Activated CD8-positive, alpha-beta T cell treated with anti-CD3 and anti-CD28 coated beads, Interleukin-2, amount 10 ng/mL, durations not matched to agents 7 days and 5 days (primary cell): Measurements from ENCODE around the gene MOK. TPM values are rescaled to one million over a fixed set of nuclear protein-coding genes. Genes with fewer than 3 reads are reported as not detected.
"Not testable (repeated sequence)": the region's sequence is repeated elsewhere in the genome, so short reads cannot be mapped to it uniquely, and the experiment has no call there.

Experiments
- ATAC-seq: fragments of 150-1000 bp; cut with Tn5 transposase; one replicate; pipeline ENCODE4 v1.10.0; 2021; ENCODE audit warnings: moderate library complexity
- CTCF ChIA-PET: fragments of 350-600 bp; sonication (Branson Sonifier 250); formaldehyde crosslinking; loops from one replicate; lab custom pipeline; 2021; ENCODE audit warnings: antibody characterized with exemption; lab: Charles Lee
- POLR2A ChIA-PET: fragments of 350-600 bp; sonication (Branson Sonifier 250); formaldehyde crosslinking; loops from one replicate; lab custom pipeline; 2021; ENCODE audit warnings: antibody characterized with exemption; lab: Charles Lee
- DNase-seq: peaks from one replicate; pipeline ENCODE4 v3.0.0-alpha.2; 2020
- H3K27ac Mint-ChIP-seq: one replicate; pipeline ENCODE4 v1.8.0; 2021; ENCODE audit warnings: mild to moderate bottlenecking, mixed read lengths
- H3K27me3 Mint-ChIP-seq: one replicate; pipeline ENCODE4 v1.8.0; 2021; ENCODE audit warnings: low read depth, mixed read lengths
- H3K36me3 Mint-ChIP-seq: one replicate; pipeline ENCODE4 v1.8.0; 2021; ENCODE audit warnings: low read depth, mixed read lengths
- H3K4me1 Mint-ChIP-seq: one replicate; pipeline ENCODE4 v1.8.0; 2021; ENCODE audit warnings: low read depth, mixed read lengths
- H3K4me3 Mint-ChIP-seq: one replicate; pipeline ENCODE4 v1.8.0; 2021; ENCODE audit warnings: mild to moderate bottlenecking, mixed read lengths
- H3K9me3 Mint-ChIP-seq: one replicate; pipeline ENCODE4 v1.8.0; 2022; ENCODE audit warnings: mixed read lengths; ENCODE audit not compliant: insufficient read depth
- total RNA-seq, 2 experiments: library from RNA; stranded (reverse); gene quantifications; one replicate each; pipeline ENCODE4 v1.2.3, GENCODE V29; 2021

MOK gene
- total RNA-seq, 2 experiments from 2014 or later, result 3.3 to 4.1 TPM

- ATAC-seq, result no peak
- Mint-ChIP-seq H3K4me1 (peaks cover 6% of the 10 kb centered on the region), H3K4me3 (no peak overlapping the region), H3K27ac (peak overlapping the region; percentile 33), H3K9me3 (no peaks in the 10 kb centered on the region), H3K36me3 (peaks cover 36% of the 10 kb centered on the region), H3K27me3 (no peaks in the 10 kb centered on the region)
- ChIA-PET CTCF (no interaction called here), POLR2A (no interaction called here)
- no peak for DNase-seq
These were observed 33.8 kb upstream of the MOK start for GRCh38 chr14:102338724-102339123.

- POLR2A ChIA-PET, result interaction anchor here (0.6 to 1.3 kb wide), 2 partner anchors 27 to 37 kb away, joined by 3 read pairs; partner anchors contain the start of genes CINP and TECPR2
- H3K4me3 Mint-ChIP-seq, result no peak overlapping the region
- no peak for ATAC-seq
- no peak overlapping the region for H3K27ac Mint-ChIP-seq
- peaks cover 6% of the 10 kb centered on the region for H3K4me1 Mint-ChIP-seq
- no peak for DNase-seq
- CTCF ChIA-PET, result interaction anchor here (1.1 kb wide), 2 partner anchors 21 to 239 kb away, joined by 3 read pairs; no protein-coding TSS in a partner anchor
- H3K36me3 Mint-ChIP-seq, result peaks cover 29% of the 10 kb centered on the region
- H3K27me3 Mint-ChIP-seq, result no peaks in the 10 kb centered on the region
- no peaks in the 10 kb centered on the region for H3K9me3 Mint-ChIP-seq
These were observed 30.2 kb upstream of the MOK start for GRCh38 chr14:102335163-102335562.

- ChIA-PET POLR2A (interaction anchor here (1.3 kb wide), 1 partner anchor 29 kb away, joined by 3 read pairs; the partner anchor contains the start of genes CINP and TECPR2), CTCF (interaction anchor here (0.6 kb wide), 1 partner anchor 186 kb away, joined by 3 read pairs; no protein-coding TSS in a partner anchor)
- H3K4me3 Mint-ChIP-seq, result no peak overlapping the region
- ATAC-seq (peak; percentile 36), DNase-seq (no peak)
- H3K9me3 Mint-ChIP-seq, result no peaks in the 10 kb centered on the region
- no peaks in the 10 kb centered on the region for H3K27me3 Mint-ChIP-seq
- H3K27ac Mint-ChIP-seq, result peak overlapping the region; percentile 20
- peaks cover 29% of the 10 kb centered on the region for H3K36me3 Mint-ChIP-seq
- H3K4me1 Mint-ChIP-seq, result peaks cover 6% of the 10 kb centered on the region
These were observed 29.1 kb upstream of the MOK start for GRCh38 chr14:102333795-102334705.

GRCh38 chr14:102333390-102333789 lies 28.4 kb upstream of the MOK start:
- Mint-ChIP-seq H3K27ac (peak overlapping the region; percentile 20), H3K27me3 (no peaks in the 10 kb centered on the region), H3K9me3 (no peaks in the 10 kb centered on the region), H3K36me3 (peaks cover 26% of the 10 kb centered on the region), H3K4me1 (peaks cover 6% of the 10 kb centered on the region), H3K4me3 (no peak overlapping the region)
- POLR2A ChIA-PET, result no interaction called here
- CTCF ChIA-PET, result interaction anchor here (0.7 kb wide), 1 partner anchor 21 kb away, joined by 3 read pairs; no protein-coding TSS in a partner anchor
- DNase-seq, result no peak
- ATAC-seq, result no peak

GRCh38 chr14:102330806-102331205 lies 25.8 kb upstream of the MOK start:
- no peak overlapping the region for H3K4me3 Mint-ChIP-seq
- no peaks in the 10 kb centered on the region for H3K9me3 Mint-ChIP-seq
- no peak overlapping the region for H3K27ac Mint-ChIP-seq
- CTCF ChIA-PET, result no interaction called here
- H3K27me3 Mint-ChIP-seq, result no peaks in the 10 kb centered on the region
- ATAC-seq (no peak), DNase-seq (no peak)
- POLR2A ChIA-PET, result no interaction called here
- H3K36me3 Mint-ChIP-seq, result peaks cover 21% of the 10 kb centered on the region
- H3K4me1 Mint-ChIP-seq, result peaks cover 5% of the 10 kb centered on the region

- CTCF ChIA-PET, H3K4me3 Mint-ChIP-seq, H3K27me3 Mint-ChIP-seq, H3K9me3 Mint-ChIP-seq, ATAC-seq, H3K4me1 Mint-ChIP-seq, DNase-seq, H3K27ac Mint-ChIP-seq: not testable (repeated sequence)
- peaks cover 17% of the 10 kb centered on the region for H3K36me3 Mint-ChIP-seq
- POLR2A ChIA-PET, result interaction anchor here (0.5 kb wide), 1 partner anchor 672 kb away, joined by 6 read pairs; no protein-coding TSS in a partner anchor
These were observed 24.4 kb upstream of the MOK start for GRCh38 chr14:102329381-102329780.

GRCh38 chr14:102326583-102326982 lies 21.6 kb upstream of the MOK start:
- Mint-ChIP-seq H3K4me3 (no peak overlapping the region), H3K27ac (no peak overlapping the region), H3K4me1 (peaks cover 8% of the 10 kb centered on the region), H3K9me3 (no peaks in the 10 kb centered on the region), H3K27me3 (no peaks in the 10 kb centered on the region), H3K36me3 (peaks cover 6% of the 10 kb centered on the region)
- CTCF ChIA-PET, result interaction anchor here (1.2 kb wide), 1 partner anchor 12 kb away, joined by 3 read pairs; no protein-coding TSS in a partner anchor
- ATAC-seq, result no peak
- POLR2A ChIA-PET, result no interaction called here
- DNase-seq, result no peak

- H3K4me1 Mint-ChIP-seq, result peaks cover 12% of the 10 kb centered on the region
- no peaks in the 10 kb centered on the region for H3K27me3 Mint-ChIP-seq
- POLR2A ChIA-PET, result interaction anchor here (0.6 kb wide), 1 partner anchor 49 kb away, joined by 3 read pairs; no protein-coding TSS in a partner anchor
- DNase-seq (no peak), ATAC-seq (no peak)
- no peaks in the 10 kb centered on the region for H3K9me3 Mint-ChIP-seq
- CTCF ChIA-PET, result interaction anchor here (1.2 kb wide), 1 partner anchor 11 kb away, joined by 3 read pairs; no protein-coding TSS in a partner anchor
- peaks cover 5% of the 10 kb centered on the region for H3K36me3 Mint-ChIP-seq
- no peak overlapping the region for H3K27ac Mint-ChIP-seq
- H3K4me3 Mint-ChIP-seq, result no peak overlapping the region
These were observed 20.9 kb upstream of the MOK start for GRCh38 chr14:102325791-102326345.

GRCh38 chr14:102323102-102323501 lies 18.1 kb upstream of the MOK start:
- H3K4me1 Mint-ChIP-seq, result peaks cover 32% of the 10 kb centered on the region
- CTCF ChIA-PET, result interaction anchor here (0.8 kb wide), 1 partner anchor 62 kb away, joined by 3 read pairs; no protein-coding TSS in a partner anchor
- H3K27ac Mint-ChIP-seq, result no peak overlapping the region
- POLR2A ChIA-PET, result no interaction called here
- peaks cover 5% of the 10 kb centered on the region for H3K36me3 Mint-ChIP-seq
- no peaks in the 10 kb centered on the region for H3K27me3 Mint-ChIP-seq
- DNase-seq (peak; percentile 46), ATAC-seq (no peak)
- H3K4me3 Mint-ChIP-seq, result no peak overlapping the region
- no peaks in the 10 kb centered on the region for H3K9me3 Mint-ChIP-seq

GRCh38 chr14:102321456-102322422 lies 16.8 kb upstream of the MOK start:
- ATAC-seq (no peak), DNase-seq (no peak)
- H3K9me3 Mint-ChIP-seq, result no peaks in the 10 kb centered on the region
- ChIA-PET CTCF (interaction anchor here (1.3 kb wide), 1 partner anchor 11 kb away, joined by 3 read pairs; no protein-coding TSS in a partner anchor), POLR2A (interaction anchor here (0.6 to 4.3 kb wide), 2 partner anchors 41 to 611 kb away, joined by 3 to 19 read pairs; partner anchors contain the start of genes CINP and TECPR2)
- no peaks in the 10 kb centered on the region for H3K27me3 Mint-ChIP-seq
- H3K4me3 Mint-ChIP-seq, result no peak overlapping the region
- H3K27ac Mint-ChIP-seq, result peak overlapping the region; percentile 18
- H3K4me1 Mint-ChIP-seq, result peaks cover 44% of the 10 kb centered on the region
- peaks cover 6% of the 10 kb centered on the region for H3K36me3 Mint-ChIP-seq
